ENCODE measurements around the gene ZNF396.

- TF ChIP-seq CTCF (IDR thresholded peaks at IDR 0.05) (no peak), EZH2phosphoT487 (IDR thresholded peaks at IDR 0.05) (no peak)
These were observed 32.8 kb upstream of the ZNF396 start for GRCh38 chr18:35409911-35410310.

Data from neural progenitor cell (in vitro differentiated cells).